ENCODE measurements around the gene CHCHD3. TPM values are rescaled to one million over a fixed set of nuclear protein-coding genes. Genes with fewer than 3 reads are reported as not detected.

Gene CHCHD3
- polyA plus RNA-seq, 3 donors: 30.5 to 56.7 (median 48.8) TPM

- H3K9me3 Mint-ChIP-seq: no peaks in the 10 kb centered on the region
- TF ChIP-seq, protein P1, sequence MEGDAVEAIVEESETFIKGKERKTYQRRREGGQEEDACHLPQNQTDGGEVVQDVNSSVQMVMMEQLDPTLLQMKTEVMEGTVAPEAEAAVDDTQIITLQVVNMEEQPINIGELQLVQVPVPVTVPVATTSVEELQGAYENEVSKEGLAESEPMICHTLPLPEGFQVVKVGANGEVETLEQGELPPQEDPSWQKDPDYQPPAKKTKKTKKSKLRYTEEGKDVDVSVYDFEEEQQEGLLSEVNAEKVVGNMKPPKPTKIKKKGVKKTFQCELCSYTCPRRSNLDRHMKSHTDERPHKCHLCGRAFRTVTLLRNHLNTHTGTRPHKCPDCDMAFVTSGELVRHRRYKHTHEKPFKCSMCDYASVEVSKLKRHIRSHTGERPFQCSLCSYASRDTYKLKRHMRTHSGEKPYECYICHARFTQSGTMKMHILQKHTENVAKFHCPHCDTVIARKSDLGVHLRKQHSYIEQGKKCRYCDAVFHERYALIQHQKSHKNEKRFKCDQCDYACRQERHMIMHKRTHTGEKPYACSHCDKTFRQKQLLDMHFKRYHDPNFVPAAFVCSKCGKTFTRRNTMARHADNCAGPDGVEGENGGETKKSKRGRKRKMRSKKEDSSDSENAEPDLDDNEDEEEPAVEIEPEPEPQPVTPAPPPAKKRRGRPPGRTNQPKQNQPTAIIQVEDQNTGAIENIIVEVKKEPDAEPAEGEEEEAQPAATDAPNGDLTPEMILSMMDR (IDR thresholded peaks at IDR 0.05): no peak
- Histone ChIP-seq H3K27ac (ENCODE audit: low read depth in 1 of 2, low read length in 2 of 2) (no peak overlapping the region), H3K4me1 (ENCODE audit: control insufficient read depth in 1 of 2, insufficient read depth in 2 of 2, low read length in 2 of 2) (no peaks in the 10 kb centered on the region), H3K27me3 (ENCODE audit: control insufficient read depth in 2 of 2, insufficient read depth in 2 of 2, low read length in 2 of 2) (no peaks in the 10 kb centered on the region), H3K9ac (ENCODE audit: insufficient read depth, low read length, poor library complexity, severe bottlenecking) (no peak overlapping the region), H3K36me3 (replicated peaks in 1 of 2; ENCODE audit: control insufficient read depth in 1 of 2, insufficient read depth in 2 of 2, low read length in 2 of 2) (peaks cover 3 to 5% of the 10 kb centered on the region in 2 donors), H2AFZ (ENCODE audit: insufficient read depth, low read depth, low read length, poor library complexity, severe bottlenecking) (no peak overlapping the region), H3K4me2 (replicated peaks; ENCODE audit: extremely low read depth, low read length, poor library complexity, severe bottlenecking) (no peak overlapping the region), H3K79me2 (ENCODE audit: insufficient read depth, low read length) (no peaks in the 10 kb centered on the region), H3K9me3 (replicated peaks in 1 of 2; ENCODE audit: control insufficient read depth in 1 of 2, insufficient read depth in 1 of 2, low read length in 2 of 2) (no peaks in the 10 kb centered on the region), H3K4me3 (replicated peaks in 1 of 3; ENCODE audit: low read depth in 2 of 3, low read length in 3 of 3) (no peak overlapping the region), H4K20me1 (ENCODE audit: insufficient read depth, low read length) (no peaks in the 10 kb centered on the region)
- peaks cover 8 to 10% of the 10 kb centered on the region in 2 donors for H3K36me3 Mint-ChIP-seq
- no peak for DNase-seq
- no peak overlapping the region for H3K27ac Mint-ChIP-seq
- H3K27me3 Mint-ChIP-seq (ENCODE audit: low read depth in 3 of 3): no peaks in the 10 kb centered on the region
- WGBS (ENCODE audit: insufficient coverage): no CpG with 5 or more reads among the region's 1 CpG
- intact Hi-C loops (cut with micrococcal nuclease): no loop called here
- no peak overlapping the region for H3K4me3 Mint-ChIP-seq
- H3K4me1 Mint-ChIP-seq: peaks cover 1% of the 10 kb centered on the region
Measured at GRCh38 chr7:132876576-132876975, 205.3 kb downstream of the CHCHD3 start.

- Mint-ChIP-seq H3K9me3 (no peaks in the 10 kb centered on the region), H3K27ac (no peak overlapping the region), H3K27me3 (ENCODE audit: low read depth in 3 of 3) (peaks cover 0 to 2% (median 0%) of the 10 kb centered on the region in 3 donors), H3K4me3 (no peak overlapping the region), H3K4me1 (peaks cover 10% of the 10 kb centered on the region), H3K36me3 (peaks cover 8 to 11% of the 10 kb centered on the region in 2 donors)
- no peaks in the 10 kb centered on the region for H3K27me3 ChIP-seq (ENCODE audit: control insufficient read depth in 2 of 2, insufficient read depth in 2 of 2, low read length in 2 of 2)
- no peak overlapping the region for H3K4me3 ChIP-seq (replicated peaks in 1 of 3; ENCODE audit: low read depth in 2 of 3, low read length in 3 of 3)
- no peak overlapping the region for H2AFZ ChIP-seq (ENCODE audit: insufficient read depth, low read depth, low read length, poor library complexity, severe bottlenecking)
- H3K4me2 ChIP-seq (replicated peaks; ENCODE audit: extremely low read depth, low read length, poor library complexity, severe bottlenecking): no peak overlapping the region
- H3K79me2 ChIP-seq (ENCODE audit: insufficient read depth, low read length): no peaks in the 10 kb centered on the region
- peaks cover 5 to 10% of the 10 kb centered on the region in 2 donors for H3K4me1 ChIP-seq (ENCODE audit: control insufficient read depth in 1 of 2, insufficient read depth in 2 of 2, low read length in 2 of 2)
- H3K27ac ChIP-seq (ENCODE audit: low read depth in 1 of 2, low read length in 2 of 2): no peak overlapping the region
- no peaks in the 10 kb centered on the region for H3K9me3 ChIP-seq (replicated peaks in 1 of 2; ENCODE audit: control insufficient read depth in 1 of 2, insufficient read depth in 1 of 2, low read length in 2 of 2)
- intact Hi-C loops (cut with micrococcal nuclease): no loop called here
- 94% methylated on average over 5 of the region's 5 CpGs for WGBS (ENCODE audit: insufficient coverage)
- peaks cover 3 to 5% of the 10 kb centered on the region in 2 donors for H3K36me3 ChIP-seq (replicated peaks in 1 of 2; ENCODE audit: control insufficient read depth in 1 of 2, insufficient read depth in 2 of 2, low read length in 2 of 2)
- TF ChIP-seq, protein P1 (IDR thresholded peaks at IDR 0.05): no peak
- no peak overlapping the region for H3K9ac ChIP-seq (ENCODE audit: insufficient read depth, low read length, poor library complexity, severe bottlenecking)
- no peak for DNase-seq
- H4K20me1 ChIP-seq (ENCODE audit: insufficient read depth, low read length): no peaks in the 10 kb centered on the region
Measured at GRCh38 chr7:132872034-132872433, 209.9 kb downstream of the CHCHD3 start.
